A549 (cell line): ENCODE measurements around the gene MRPL34. TPM values are rescaled to one million over a fixed set of nuclear protein-coding genes. Genes with fewer than 3 reads are reported as not detected.

ENCODE experiments used
- ATAC-seq, 2 experiments: fragments of 200-7000 bp in 1 of 2; fragments of >200 bp in 1 of 2; cut with Nextera tagmentation in 1 of 2; cut with Tn5 transposase in 1 of 2; 3 replicates each; pipeline versions ENCODE4 v1.8.0 to v1.9.1; 2018 to 2020; ENCODE audit warnings: mild to moderate bottlenecking in 1 of 2, moderate library complexity in 1 of 2
- CTCF ChIA-PET: fragments of 300-600 bp; sonication (Branson Sonifier 250); formaldehyde crosslinking; extraction: SDS; loops from one replicate; lab custom pipeline; 2021; ENCODE audit warnings: antibody characterized with exemption, inconsistent platforms; lab: Yijun Ruan, JAX
- POLR2A ChIA-PET: fragments of 350-600 bp; formaldehyde crosslinking; extraction: SDS; loops from one replicate; lab custom pipeline; 2021; ENCODE audit warnings: antibody characterized with exemption, inconsistent platforms; lab: Yijun Ruan, JAX
- DNase-seq, 2 experiments: peaks; one replicate each; pipeline versions ENCODE4 v3.0.0 to v3.0.0-alpha.2; 2011 to 2016; ENCODE audit warnings: low read depth in 1 of 2, low spot score in 1 of 2
- FAIRE-seq: peaks from 2 replicates; lab custom pipeline; 2011; peaks lifted over from hg19 to GRCh38; lab: Jason Lieb, UNC
- H3K27ac ChIP-seq, 2 experiments: fragments of >200 bp; sonication (Bioruptor Twin); formaldehyde crosslinking; 3 replicates each; pipeline ENCODE4 v1.5.1; 2016 to 2017
- H3K4me1 ChIP-seq: fragments of >200 bp; sonication (Bioruptor Twin); formaldehyde crosslinking; 3 replicates; pipeline ENCODE4 v1.6.1; 2016
- H3K4me2 ChIP-seq: fragments of >200 bp; sonication (Bioruptor Twin); formaldehyde crosslinking; 3 replicates; pipeline ENCODE4 v1.6.1; 2016
- H3K4me3 ChIP-seq: fragments of >200 bp; sonication (Bioruptor Twin); formaldehyde crosslinking; 3 replicates; pipeline ENCODE4 v1.5.1; 2016
- H3K9me3 ChIP-seq: fragments of >200 bp; sonication (Bioruptor Twin); formaldehyde crosslinking; 3 replicates; pipeline ENCODE4 v1.6.1; 2016
- ATOH8 ChIP-seq: fragments of 250-450 bp; sonication (Bioruptor Pico); IDR thresholded peaks from 2 replicates; pipeline ENCODE4 v1.5.0; 2020; ENCODE audit warnings: low read depth, mild to moderate bottlenecking, moderate library complexity
- BHLHE40 ChIP-seq: IDR thresholded peaks from 2 replicates; pipeline ENCODE4 v1.6.1; 2012; ENCODE audit warnings: low read depth, low read length, inconsistent platforms
- E2F6 ChIP-seq: IDR thresholded peaks from 2 replicates; pipeline ENCODE4 v1.6.1; 2012; ENCODE audit warnings: low read depth, borderline replicate concordance
- ESRRA ChIP-seq: fragments of 150-350 bp; IDR thresholded peaks from 2 replicates; pipeline ENCODE4 v1.6.1; 2014; ENCODE audit warnings: mild to moderate bottlenecking, low read length, borderline replicate concordance
- FOSL2 ChIP-seq, 2 experiments: fragments of 450-650 bp in 1 of 2; fragments of >200 bp in 1 of 2; sonication (Bioruptor Twin) in 1 of 2; formaldehyde crosslinking; IDR thresholded peaks; 2 replicates each; pipeline versions ENCODE4 v1.5.0 to v1.6.1; 2016 to 2020; ENCODE audit warnings: mild to moderate bottlenecking in 1 of 2, moderate library complexity in 1 of 2
- FOXS1 ChIP-seq: fragments of 250-450 bp; sonication (Bioruptor Pico); IDR thresholded peaks from 2 replicates; pipeline ENCODE4 v1.5.0; 2020; ENCODE audit warnings: mild to moderate bottlenecking, moderate library complexity
- HEYL ChIP-seq: fragments of 250-450 bp; sonication (Bioruptor Pico); IDR thresholded peaks from 2 replicates; pipeline ENCODE4 v1.8.0; 2021; ENCODE audit warnings: mild to moderate bottlenecking, moderate library complexity
- HOXB13 ChIP-seq: fragments of 250-450 bp; sonication (Bioruptor Pico); IDR thresholded peaks from 2 replicates; pipeline ENCODE4 v1.5.0; 2020; ENCODE audit warnings: low read depth, mild to moderate bottlenecking, moderate library complexity
- JUN ChIP-seq, 2 experiments: fragments of >200 bp; sonication (Bioruptor Twin); formaldehyde crosslinking; IDR thresholded peaks; 2 replicates in 1 of 2; 3 replicates in 1 of 2; pipeline ENCODE4 v1.6.1; 2016 to 2017
- JUNB ChIP-seq: fragments of >200 bp; sonication (Bioruptor Twin); formaldehyde crosslinking; IDR thresholded peaks from 2 replicates; pipeline ENCODE4 v1.6.1; 2016
- KDM1A ChIP-seq: fragments of 200-600 bp; sonication (generic); IDR thresholded peaks from 2 replicates; pipeline ENCODE4 v1.6.1; 2016; ENCODE audit warnings: low read depth, mild to moderate bottlenecking
- MAFK ChIP-seq: fragments of 450-650 bp; IDR thresholded peaks from 2 replicates; pipeline ENCODE4 v1.6.1; 2014; ENCODE audit not compliant: partially characterized antibody
- MAX ChIP-seq: IDR thresholded peaks from 2 replicates; pipeline ENCODE4 v1.6.1; 2012
- MYC ChIP-seq: IDR thresholded peaks from 2 replicates; pipeline ENCODE4 v1.6.1; 2012; ENCODE audit warnings: mild to moderate bottlenecking, inconsistent platforms, low read length, improper control_type of control experiment, borderline replicate concordance
- POLR2A ChIP-seq: IDR thresholded peaks from 2 replicates; pipeline ENCODE4 v1.6.1; 2012; ENCODE audit warnings: mild to moderate bottlenecking, low read length
- RARB ChIP-seq: fragments of 250-450 bp; sonication (Bioruptor Pico); IDR thresholded peaks from 2 replicates; pipeline ENCODE4 v1.8.0; 2021; ENCODE audit warnings: mild to moderate bottlenecking, moderate library complexity
- RFX5 ChIP-seq: fragments of 450-650 bp; IDR thresholded peaks from 2 replicates; pipeline ENCODE4 v1.7.1; 2014; ENCODE audit warnings: antibody characterized with exemption, mild to moderate bottlenecking, moderate library complexity
- ZC3H11A ChIP-seq: fragments of 450-650 bp; IDR thresholded peaks from 2 replicates; pipeline ENCODE4 v1.6.1; 2014; ENCODE audit warnings: antibody characterized with exemption, mild to moderate bottlenecking
- WGBS: methylation state at CpG from one replicate; pipeline ENCODE4 v1.1.6; 2017; ENCODE audit errors: missing lambda C conversion rate; 5-methylcytosine and 5-hydroxymethylcytosine counted together
- polyA plus RNA-seq, 4 experiments: library from polyadenylated mRNA; depleted of rRNA in 3 of 4; stranded (reverse); fragments of >200 nt; fragmentation: RNase III in 1 of 4; extraction: RNeasy Plus Mini Kit Qiagen cat#74134 plus additional on column Dnase treatment in 1 of 4; gene quantifications; 2 replicates in 3 of 4; 3 replicates in 1 of 4; pipeline ENCODE4 v1.2.3, GENCODE V29; 2011 to 2017
- TF ChIP-seq, protein P1 (sequence below): fragments of 200-600 bp; sonication (generic); IDR thresholded peaks from 2 replicates; pipeline ENCODE4 v1.6.1; 2016; ENCODE audit warnings: antibody characterized with exemption, mild to moderate bottlenecking, moderate library complexity
- TF ChIP-seq, protein P2 (sequence below): IDR thresholded peaks from 2 replicates; pipeline ENCODE4 v1.6.1; 2012
- TF ChIP-seq, protein P3 (sequence below): fragments of 150-350 bp; IDR thresholded peaks from 2 replicates; pipeline ENCODE4 v1.6.1; 2014; ENCODE audit warnings: low read depth, mild to moderate bottlenecking, low read length
- TF ChIP-seq, protein P4 (sequence below): fragments of >200 bp; sonication (Bioruptor Twin); formaldehyde crosslinking; IDR thresholded peaks from 2 replicates; pipeline ENCODE4 v1.6.1; 2016

Gene MRPL34
- polyA plus RNA-seq, 2 of the 4 experiments (the other 2 are of a cell fraction): 28.1 to 56.1 TPM

- Histone ChIP-seq H3K4me2 (peak overlapping the region; percentile 97), H3K4me1 (peaks cover 33% of the 10 kb centered on the region), H3K9me3 (no peaks in the 10 kb centered on the region)
- DNase-seq (peak; percentile 73 to 85), ATAC-seq (peak; percentile 62 to 70)
- 21% methylated on average over 8 of the region's 11 CpGs for WGBS
- TF ChIP-seq HEYL (CRISPR knock-in tag) (no peak), ZC3H11A (no peak), MAX (peak; percentile 55; the same call in 1 of the 2 replicates), MYC (no peak), KDM1A (0 out of 2 replicates have a peak, but pooled peaks have one; percentile 26), HOXB13 (CRISPR knock-in tag) (no peak), ATOH8 (no peak), JUNB (no peak), FOXS1 (no peak), FOSL2 (IDR thresholded peaks at IDR 0.05) (no peak), FOSL2 (CRISPR knock-in tag; IDR thresholded peaks at IDR 0.05) (peak; percentile 78), BHLHE40 (no peak), RARB (CRISPR knock-in tag) (no peak), ESRRA (no peak), E2F6 (no peak), MAFK (no peak), JUN (IDR thresholded peaks at IDR 0.05) (peak in 1 of 2 experiments; percentile 30; a peak in 1 of 5 replicates), POLR2A (no peak), RFX5 (no peak)
- TF ChIP-seq, protein P1, sequence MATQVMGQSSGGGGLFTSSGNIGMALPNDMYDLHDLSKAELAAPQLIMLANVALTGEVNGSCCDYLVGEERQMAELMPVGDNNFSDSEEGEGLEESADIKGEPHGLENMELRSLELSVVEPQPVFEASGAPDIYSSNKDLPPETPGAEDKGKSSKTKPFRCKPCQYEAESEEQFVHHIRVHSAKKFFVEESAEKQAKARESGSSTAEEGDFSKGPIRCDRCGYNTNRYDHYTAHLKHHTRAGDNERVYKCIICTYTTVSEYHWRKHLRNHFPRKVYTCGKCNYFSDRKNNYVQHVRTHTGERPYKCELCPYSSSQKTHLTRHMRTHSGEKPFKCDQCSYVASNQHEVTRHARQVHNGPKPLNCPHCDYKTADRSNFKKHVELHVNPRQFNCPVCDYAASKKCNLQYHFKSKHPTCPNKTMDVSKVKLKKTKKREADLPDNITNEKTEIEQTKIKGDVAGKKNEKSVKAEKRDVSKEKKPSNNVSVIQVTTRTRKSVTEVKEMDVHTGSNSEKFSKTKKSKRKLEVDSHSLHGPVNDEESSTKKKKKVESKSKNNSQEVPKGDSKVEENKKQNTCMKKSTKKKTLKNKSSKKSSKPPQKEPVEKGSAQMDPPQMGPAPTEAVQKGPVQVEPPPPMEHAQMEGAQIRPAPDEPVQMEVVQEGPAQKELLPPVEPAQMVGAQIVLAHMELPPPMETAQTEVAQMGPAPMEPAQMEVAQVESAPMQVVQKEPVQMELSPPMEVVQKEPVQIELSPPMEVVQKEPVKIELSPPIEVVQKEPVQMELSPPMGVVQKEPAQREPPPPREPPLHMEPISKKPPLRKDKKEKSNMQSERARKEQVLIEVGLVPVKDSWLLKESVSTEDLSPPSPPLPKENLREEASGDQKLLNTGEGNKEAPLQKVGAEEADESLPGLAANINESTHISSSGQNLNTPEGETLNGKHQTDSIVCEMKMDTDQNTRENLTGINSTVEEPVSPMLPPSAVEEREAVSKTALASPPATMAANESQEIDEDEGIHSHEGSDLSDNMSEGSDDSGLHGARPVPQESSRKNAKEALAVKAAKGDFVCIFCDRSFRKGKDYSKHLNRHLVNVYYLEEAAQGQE: no peak
- TF ChIP-seq, protein P2, sequence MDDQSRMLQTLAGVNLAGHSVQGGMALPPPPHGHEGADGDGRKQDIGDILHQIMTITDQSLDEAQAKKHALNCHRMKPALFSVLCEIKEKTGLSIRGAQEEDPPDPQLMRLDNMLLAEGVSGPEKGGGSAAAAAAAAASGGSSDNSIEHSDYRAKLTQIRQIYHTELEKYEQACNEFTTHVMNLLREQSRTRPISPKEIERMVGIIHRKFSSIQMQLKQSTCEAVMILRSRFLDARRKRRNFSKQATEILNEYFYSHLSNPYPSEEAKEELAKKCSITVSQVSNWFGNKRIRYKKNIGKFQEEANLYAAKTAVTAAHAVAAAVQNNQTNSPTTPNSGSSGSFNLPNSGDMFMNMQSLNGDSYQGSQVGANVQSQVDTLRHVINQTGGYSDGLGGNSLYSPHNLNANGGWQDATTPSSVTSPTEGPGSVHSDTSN: no peak
- TF ChIP-seq, protein P3, sequence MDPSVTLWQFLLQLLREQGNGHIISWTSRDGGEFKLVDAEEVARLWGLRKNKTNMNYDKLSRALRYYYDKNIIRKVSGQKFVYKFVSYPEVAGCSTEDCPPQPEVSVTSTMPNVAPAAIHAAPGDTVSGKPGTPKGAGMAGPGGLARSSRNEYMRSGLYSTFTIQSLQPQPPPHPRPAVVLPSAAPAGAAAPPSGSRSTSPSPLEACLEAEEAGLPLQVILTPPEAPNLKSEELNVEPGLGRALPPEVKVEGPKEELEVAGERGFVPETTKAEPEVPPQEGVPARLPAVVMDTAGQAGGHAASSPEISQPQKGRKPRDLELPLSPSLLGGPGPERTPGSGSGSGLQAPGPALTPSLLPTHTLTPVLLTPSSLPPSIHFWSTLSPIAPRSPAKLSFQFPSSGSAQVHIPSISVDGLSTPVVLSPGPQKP: no peak
- TF ChIP-seq, protein P4, sequence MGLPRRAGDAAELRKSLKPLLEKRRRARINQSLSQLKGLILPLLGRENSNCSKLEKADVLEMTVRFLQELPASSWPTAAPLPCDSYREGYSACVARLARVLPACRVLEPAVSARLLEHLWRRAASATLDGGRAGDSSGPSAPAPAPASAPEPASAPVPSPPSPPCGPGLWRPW: no peak
- TF ChIP-seq, all 56 proteins: peak for 4
- POLR2A ChIA-PET: interaction anchor here (0.9 to 1.4 kb wide), 3 partner anchors 22 to 652 kb away, joined by 3 to 4 read pairs (median 4); partner anchors contain the start of gene BABAM1
- Histone ChIP-seq H3K4me3 (peak overlapping the region; percentile 32), H3K27ac (peak overlapping the region; percentile 84 to 94)
- peak; percentile 82 for FAIRE-seq
- CTCF ChIA-PET: interaction anchor here (0.9 kb wide), 1 partner anchor 9 kb away, joined by 3 read pairs; no protein-coding TSS in a partner anchor
Measured at GRCh38 chr19:17311455-17312188, 6.0 kb downstream of the MRPL34 start.
